ENCODE data around the gene PTTG2. TPM values are rescaled to one million over a fixed set of nuclear protein-coding genes. Genes with fewer than 3 reads are reported as not detected.

The PTTG2 gene
- total RNA-seq, 2 donors from 2014 or later: 1.3 to 9.2 TPM

GRCh38 chr4:37964734-37965457, 4.7 kb downstream of the PTTG2 start:
- no peaks in the 10 kb centered on the region for H3K27me3 ChIP-seq
- intact Hi-C loops (cut with DNase I): no loop called here
- no peak for ATAC-seq

GRCh38 chr4:37966044-37966443, 5.8 kb downstream of the PTTG2 start:
- ATAC-seq: no peak
- peaks cover 23% of the 10 kb centered on the region for H3K4me1 ChIP-seq
- no peak overlapping the region for H3K27ac ChIP-seq
- no peak for TF ChIP-seq POLR2A (IDR thresholded peaks at IDR 0.05)
- no peak for TF ChIP-seq CTCF (IDR thresholded peaks at IDR 0.05)
- WGBS, 2 donors: 81 to 96% methylated on average over 2 to 3 of the region's 3 CpGs
- H3K36me3 ChIP-seq (replicated peaks in 1 of 2; ENCODE audit: insufficient read depth in 1 of 2, low read depth in 2 of 2): no peaks in the 10 kb centered on the region
- DNase-seq: no peak
- no peak overlapping the region for H3K4me3 ChIP-seq
- intact Hi-C loops (cut with DNase I): no loop called here
- H3K27me3 ChIP-seq: no peaks in the 10 kb centered on the region
- H3K9me3 ChIP-seq: no peaks in the 10 kb centered on the region

More at GRCh38 chr4:37964734-37965457, 4.7 kb downstream of the PTTG2 start:
- no peak overlapping the region for H3K27ac ChIP-seq
- no peaks in the 10 kb centered on the region for H3K9me3 ChIP-seq
- H3K36me3 ChIP-seq (replicated peaks in 1 of 2; ENCODE audit: insufficient read depth in 1 of 2, low read depth in 2 of 2): no peaks in the 10 kb centered on the region
- H3K4me1 ChIP-seq: peaks cover 16% of the 10 kb centered on the region
- H3K4me3 ChIP-seq: no peak overlapping the region
- TF ChIP-seq POLR2A (IDR thresholded peaks at IDR 0.05) (no peak), CTCF (IDR thresholded peaks at IDR 0.05) (no peak)
- WGBS, 2 donors: 91 to 95% methylated on average over 4 of the region's 4 CpGs
- no peak for DNase-seq

GRCh38 chr4:37967736-37968135, 7.5 kb downstream of the PTTG2 start:
- H3K27ac ChIP-seq: peak overlapping the region in 3 of 4 donors; percentile 1 to 34 (median 21)
- no peak for DNase-seq
- WGBS, 2 donors: 15 to 24% methylated on average over 5 of the region's 5 CpGs
- no peak overlapping the region for H3K4me3 ChIP-seq
- intact Hi-C loops (cut with DNase I): no loop called here
- H3K9me3 ChIP-seq: no peaks in the 10 kb centered on the region
- H3K27me3 ChIP-seq: no peaks in the 10 kb centered on the region
- no peak for ATAC-seq
- no peak for TF ChIP-seq POLR2A (IDR thresholded peaks at IDR 0.05)
- TF ChIP-seq CTCF (IDR thresholded peaks at IDR 0.05): no peak
- no peaks in the 10 kb centered on the region for H3K36me3 ChIP-seq (replicated peaks in 1 of 2; ENCODE audit: insufficient read depth in 1 of 2, low read depth in 2 of 2)
- peaks cover 23% of the 10 kb centered on the region for H3K4me1 ChIP-seq

GRCh38 chr4:37968747-37969146, 8.5 kb downstream of the PTTG2 start:
- no peak overlapping the region for H3K27ac ChIP-seq
- WGBS, 2 donors: 66 to 78% methylated on average over 3 of the region's 3 CpGs
- no peaks in the 10 kb centered on the region for H3K27me3 ChIP-seq
- ATAC-seq: no peak
- intact Hi-C loops (cut with DNase I): no loop called here
- H3K4me1 ChIP-seq: peaks cover 23% of the 10 kb centered on the region
- H3K36me3 ChIP-seq (replicated peaks in 1 of 2; ENCODE audit: insufficient read depth in 1 of 2, low read depth in 2 of 2): no peaks in the 10 kb centered on the region
- H3K4me3 ChIP-seq: no peak overlapping the region
- no peak for DNase-seq
- no peak for TF ChIP-seq POLR2A (IDR thresholded peaks at IDR 0.05)
- TF ChIP-seq CTCF (IDR thresholded peaks at IDR 0.05): no peak
- H3K9me3 ChIP-seq: no peaks in the 10 kb centered on the region

GRCh38 chr4:37970702-37971101, 10.5 kb downstream of the PTTG2 start:
- no peak overlapping the region for H3K4me3 ChIP-seq
- peak; percentile 70 to 80 (median 74) for DNase-seq
- H3K27ac ChIP-seq: peak overlapping the region in 3 of 4 donors; percentile 20 to 60 (median 57)
- no peak for TF ChIP-seq POLR2A (IDR thresholded peaks at IDR 0.05)
- TF ChIP-seq CTCF (IDR thresholded peaks at IDR 0.05): peak in 6 of 7 experiments; percentile 29 to 48 (median 42)
- intact Hi-C loops (cut with DNase I): no loop called here
- H3K4me1 ChIP-seq: peaks cover 23% of the 10 kb centered on the region
- ATAC-seq: peak; percentile 94
- 60 to 81% methylated on average over 1 of the region's 1 CpG for WGBS, 2 donors
- no peaks in the 10 kb centered on the region for H3K36me3 ChIP-seq (replicated peaks in 1 of 2; ENCODE audit: insufficient read depth in 1 of 2, low read depth in 2 of 2)
- H3K9me3 ChIP-seq: no peaks in the 10 kb centered on the region
- H3K27me3 ChIP-seq: no peaks in the 10 kb centered on the region

All from body of pancreas (tissue), 4 donors.